Lung (tissue), 12 donors: Measurements from ENCODE around the gene ZNF724. TPM values are rescaled to one million over a fixed set of nuclear protein-coding genes. Genes with fewer than 3 reads are reported as not detected.
"Not testable (repeated sequence)": the region's sequence is repeated elsewhere in the genome, so short reads cannot be mapped to it uniquely, and the experiment has no call there.

Experiments
- ATAC-seq: fragments of 200-7000 bp; cut with Tn5 transposase; one replicate; pipeline ENCODE4 v1.9.1; 2020; ENCODE audit warnings: moderate number of reproducible peaks; ENCODE audit not compliant: insufficient read depth, low FRiP score
- DNase-seq, 3 donors: peaks; one replicate each; pipeline ENCODE4 v3.0.0-alpha.2; 2013 to 2017
- H3K27ac ChIP-seq, 2 donors: one replicate each; pipeline ENCODE4 v1.5.1; 2013; ENCODE audit warnings: mild to moderate bottlenecking in 2 of 2, moderate library complexity in 2 of 2, control low read depth in 1 of 2, inconsistent platforms in 1 of 2, low read depth in 1 of 2, low read length in 1 of 2
- H3K27me3 ChIP-seq, 3 donors: one replicate each; pipeline ENCODE4 v1.5.1; 2013; ENCODE audit warnings: low read length in 2 of 3; ENCODE audit not compliant: control insufficient read depth in 3 of 3, insufficient read depth in 3 of 3
- H3K36me3 ChIP-seq, 4 donors: one replicate each; pipeline ENCODE4 v1.5.1; 2013; ENCODE audit warnings: low read length in 4 of 4, mild to moderate bottlenecking in 1 of 4, moderate library complexity in 1 of 4; ENCODE audit not compliant: control insufficient read depth in 4 of 4, insufficient read depth in 4 of 4
- H3K4me1 ChIP-seq, 5 donors: one replicate each; pipeline ENCODE4 v1.5.1; 2013; ENCODE audit warnings: low read length in 5 of 5, mild to moderate bottlenecking in 2 of 5, moderate library complexity in 1 of 5; ENCODE audit not compliant: control insufficient read depth in 5 of 5, insufficient read depth in 5 of 5
- H3K4me3 ChIP-seq: one replicate; pipeline ENCODE4 v1.5.1; 2013; ENCODE audit warnings: mild to moderate bottlenecking, control low read depth, moderate library complexity
- H3K9ac ChIP-seq, 2 donors: one replicate each; pipeline ENCODE4 v1.5.1; 2013; ENCODE audit warnings: low read length in 2 of 2, control low read depth in 1 of 2; ENCODE audit not compliant: insufficient read depth in 1 of 2
- H3K9me3 ChIP-seq, 4 donors: one replicate each; pipeline ENCODE4 v1.5.1; 2013; ENCODE audit warnings: low read length in 3 of 4, mild to moderate bottlenecking in 1 of 4, moderate library complexity in 1 of 4; ENCODE audit not compliant: control insufficient read depth in 4 of 4, insufficient read depth in 3 of 4
- WGBS, 2 donors: extraction: QIAGEN DNeasy Blood & Tissue Kit; methylation state at CpG; one replicate each; pipeline ENCODE4 v1.1.7; 2013; 5-methylcytosine and 5-hydroxymethylcytosine counted together
- polyA plus RNA-seq, 2 donors: library from polyadenylated mRNA; stranded (reverse); fragments of 200-250 nt; gene quantifications; one replicate each; pipeline ENCODE4 v1.2.1, GENCODE V29; 2013
- total RNA-seq, 2 donors: library from RNA; depleted of rRNA in 1 of 2; stranded (reverse); fragments of >200 nt in 1 of 2; gene quantifications; one replicate each; pipeline ENCODE4 v1.2.1, GENCODE V29; 2014 to 2021
- TF ChIP-seq, protein P1 (sequence below): IDR thresholded peaks from 2 replicates; pipeline ENCODE4 v1.5.1; 2012; ENCODE audit warnings: mild to moderate bottlenecking; ENCODE audit errors: control extremely low read depth, extremely low read depth
- donor health status: control.
- donor health status: control.
- donor health status: Bipolar disorder and iron deficiency.
- donor health status: healthy.
- donor health status: DM: yes; HTN: yes; CAD: no.

The ZNF724 gene
- total and polyA plus RNA-seq, 4 donors: 0.37 to 5.3 (median 2.1) TPM

DNA sequence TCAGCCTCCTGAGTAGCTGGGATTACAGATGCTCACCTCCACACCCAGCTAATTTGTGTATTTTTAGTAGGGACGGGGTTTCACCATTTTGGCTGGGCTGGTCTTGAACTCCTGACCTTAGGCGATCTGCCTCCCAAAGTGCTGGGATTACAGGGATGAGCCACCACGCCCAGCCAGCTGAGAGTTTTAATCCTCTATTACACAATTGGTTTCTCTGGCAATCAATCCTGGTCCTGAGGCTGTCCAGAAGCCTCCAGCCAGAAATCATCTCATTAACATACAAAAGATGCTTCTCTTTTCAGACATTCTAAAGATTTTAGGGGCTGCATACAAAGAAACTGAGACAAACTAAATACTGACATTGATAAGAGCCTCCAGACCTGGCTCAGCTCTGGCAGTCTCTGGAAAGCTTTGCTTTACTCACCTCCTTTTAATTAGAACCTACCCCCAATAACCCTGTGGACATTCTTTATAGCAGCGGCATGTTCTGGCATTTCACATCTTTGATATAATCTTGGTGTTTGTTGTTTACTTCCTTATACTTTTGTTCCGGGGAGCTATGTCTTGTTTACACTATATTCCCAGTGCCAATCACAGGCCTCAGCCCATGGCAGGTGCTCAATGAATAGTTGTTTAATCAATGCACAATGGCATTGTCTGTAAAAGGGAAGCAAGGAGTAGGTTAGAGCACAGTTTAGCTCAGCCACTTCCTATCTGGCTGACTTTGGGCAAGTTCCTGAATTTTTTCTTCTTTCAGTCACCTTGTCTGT is 4.1 kb upstream of the ZNF724 start:
- H3K9me3 ChIP-seq: no peaks in the 10 kb centered on the region
- H3K9ac ChIP-seq: no peak overlapping the region
- DNase-seq: no peak
- WGBS, 2 donors: 51 to 62% methylated on average over 5 of the region's 5 CpGs
- peaks cover 0 to under 1% (median 0%) of the 10 kb centered on the region in 5 donors for H3K4me1 ChIP-seq
- no peaks in the 10 kb centered on the region for H3K27me3 ChIP-seq
- TF ChIP-seq, protein P1, sequence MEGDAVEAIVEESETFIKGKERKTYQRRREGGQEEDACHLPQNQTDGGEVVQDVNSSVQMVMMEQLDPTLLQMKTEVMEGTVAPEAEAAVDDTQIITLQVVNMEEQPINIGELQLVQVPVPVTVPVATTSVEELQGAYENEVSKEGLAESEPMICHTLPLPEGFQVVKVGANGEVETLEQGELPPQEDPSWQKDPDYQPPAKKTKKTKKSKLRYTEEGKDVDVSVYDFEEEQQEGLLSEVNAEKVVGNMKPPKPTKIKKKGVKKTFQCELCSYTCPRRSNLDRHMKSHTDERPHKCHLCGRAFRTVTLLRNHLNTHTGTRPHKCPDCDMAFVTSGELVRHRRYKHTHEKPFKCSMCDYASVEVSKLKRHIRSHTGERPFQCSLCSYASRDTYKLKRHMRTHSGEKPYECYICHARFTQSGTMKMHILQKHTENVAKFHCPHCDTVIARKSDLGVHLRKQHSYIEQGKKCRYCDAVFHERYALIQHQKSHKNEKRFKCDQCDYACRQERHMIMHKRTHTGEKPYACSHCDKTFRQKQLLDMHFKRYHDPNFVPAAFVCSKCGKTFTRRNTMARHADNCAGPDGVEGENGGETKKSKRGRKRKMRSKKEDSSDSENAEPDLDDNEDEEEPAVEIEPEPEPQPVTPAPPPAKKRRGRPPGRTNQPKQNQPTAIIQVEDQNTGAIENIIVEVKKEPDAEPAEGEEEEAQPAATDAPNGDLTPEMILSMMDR: no peak
- H3K36me3 ChIP-seq: peaks cover 0 to 2% (median 1%) of the 10 kb centered on the region in 4 donors
- no peak overlapping the region for H3K27ac ChIP-seq
- no peak for ATAC-seq
- H3K4me3 ChIP-seq: no peak overlapping the region

DNA sequence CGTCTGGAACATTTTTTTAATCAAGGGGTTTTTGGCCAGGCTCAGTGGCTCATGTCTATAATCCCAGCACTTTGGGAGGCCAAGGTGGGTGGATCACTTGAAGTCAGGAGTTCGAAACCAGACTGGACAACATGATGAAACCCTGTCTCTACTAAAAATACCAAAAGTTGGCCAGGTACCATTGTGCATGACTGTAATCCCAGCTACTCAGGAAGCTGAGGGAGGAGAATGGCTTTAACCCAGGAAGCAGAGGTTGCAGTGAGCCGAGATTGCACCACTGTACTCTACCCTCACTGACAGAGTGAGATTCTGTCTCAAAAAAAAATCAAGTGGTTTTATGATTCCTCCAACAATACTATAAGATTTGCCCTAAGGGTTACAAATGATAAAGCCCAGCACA is 3.1 kb upstream of the ZNF724 start:
- not testable (repeated sequence) for DNase-seq, H3K36me3 ChIP-seq, ATAC-seq, H3K27ac ChIP-seq, H3K27me3 ChIP-seq, H3K4me3 ChIP-seq, H3K9me3 ChIP-seq, H3K4me1 ChIP-seq, H3K9ac ChIP-seq
- WGBS, 2 donors: 61 to 70% methylated on average over 3 of the region's 3 CpGs

DNA sequence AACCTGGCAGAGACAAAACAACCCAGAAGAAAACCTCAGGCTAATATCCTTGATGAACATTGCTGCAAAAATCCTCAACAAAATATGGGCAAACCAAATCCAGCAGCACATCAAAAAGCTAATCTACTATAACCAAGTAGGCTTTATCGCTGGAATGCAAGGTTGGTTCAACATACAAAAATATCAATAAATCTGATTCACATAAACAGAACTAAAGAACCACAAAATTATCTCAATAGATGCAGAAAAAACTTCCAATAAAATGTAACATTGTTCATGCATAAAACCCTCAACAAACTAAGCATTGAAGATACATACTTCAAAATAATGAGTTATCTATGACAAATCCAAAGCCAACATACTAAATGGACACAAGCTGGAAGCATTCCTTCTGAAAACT is 8.8 kb downstream of the ZNF724 start:
- H3K27me3 ChIP-seq: no peaks in the 10 kb centered on the region
- no peak overlapping the region for H3K4me3 ChIP-seq
- TF ChIP-seq, protein P1: no peak
- ATAC-seq (no peak), DNase-seq (peak in 1 of 3 donors; percentile 31)
- H3K4me1 ChIP-seq: no peaks in the 10 kb centered on the region
- no peak overlapping the region for H3K9ac ChIP-seq
- peaks cover 0 to 40% (median 7%) of the 10 kb centered on the region in 4 donors for H3K36me3 ChIP-seq
- peaks cover 3 to 24% (median 9%) of the 10 kb centered on the region in 4 donors for H3K9me3 ChIP-seq
- H3K27ac ChIP-seq: no peak overlapping the region
- 91 to 100% methylated on average over 1 of the region's 1 CpG for WGBS, 2 donors

DNA sequence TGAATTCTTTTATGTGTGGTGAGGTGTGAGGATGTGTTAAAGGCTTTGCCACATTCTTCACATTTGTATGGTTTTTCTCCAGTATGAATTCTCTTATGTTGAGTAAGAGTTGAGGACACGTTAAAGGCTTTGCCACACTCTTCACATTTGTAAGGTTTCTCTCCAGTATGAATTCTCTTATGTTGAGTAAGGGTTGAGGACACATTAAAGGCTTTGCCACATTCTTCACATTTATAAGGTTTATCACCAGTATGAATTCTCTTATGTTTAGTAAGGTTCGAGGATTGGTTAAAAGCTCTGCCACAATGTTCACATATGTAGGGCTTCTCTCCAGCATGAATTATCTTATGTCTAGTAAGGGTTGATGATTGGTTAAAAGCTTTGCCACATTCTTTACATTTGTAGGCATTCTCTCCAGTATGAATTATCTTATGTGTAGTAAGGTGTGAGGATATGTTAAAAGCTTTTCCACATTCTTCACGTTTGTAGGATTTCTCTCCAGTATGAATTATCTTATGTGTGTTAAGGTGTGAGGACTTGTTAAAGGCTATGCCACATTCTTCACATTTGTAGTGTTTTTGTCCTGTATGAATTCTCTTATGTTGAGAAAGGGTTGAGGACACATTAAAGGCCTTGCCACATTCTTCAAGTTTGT is 27.1 kb downstream of the ZNF724 start:
- H3K9me3 ChIP-seq: peaks cover 20 to 29% (median 23%) of the 10 kb centered on the region in 4 donors
- H3K36me3 ChIP-seq: peaks cover 5 to 43% (median 21%) of the 10 kb centered on the region in 4 donors
- H3K4me1 ChIP-seq: no peaks in the 10 kb centered on the region
- H3K4me3 ChIP-seq: no peak overlapping the region
- TF ChIP-seq, protein P1: no peak
- WGBS, 2 donors: 97% methylated on average over 3 of the region's 3 CpGs
- ATAC-seq (no peak), DNase-seq (no peak)
- H3K9ac ChIP-seq: no peak overlapping the region
- H3K27me3 ChIP-seq: no peaks in the 10 kb centered on the region
- no peak overlapping the region for H3K27ac ChIP-seq
